ENCODE data around the gene ZNF550.

- TF ChIP-seq, protein P1, sequence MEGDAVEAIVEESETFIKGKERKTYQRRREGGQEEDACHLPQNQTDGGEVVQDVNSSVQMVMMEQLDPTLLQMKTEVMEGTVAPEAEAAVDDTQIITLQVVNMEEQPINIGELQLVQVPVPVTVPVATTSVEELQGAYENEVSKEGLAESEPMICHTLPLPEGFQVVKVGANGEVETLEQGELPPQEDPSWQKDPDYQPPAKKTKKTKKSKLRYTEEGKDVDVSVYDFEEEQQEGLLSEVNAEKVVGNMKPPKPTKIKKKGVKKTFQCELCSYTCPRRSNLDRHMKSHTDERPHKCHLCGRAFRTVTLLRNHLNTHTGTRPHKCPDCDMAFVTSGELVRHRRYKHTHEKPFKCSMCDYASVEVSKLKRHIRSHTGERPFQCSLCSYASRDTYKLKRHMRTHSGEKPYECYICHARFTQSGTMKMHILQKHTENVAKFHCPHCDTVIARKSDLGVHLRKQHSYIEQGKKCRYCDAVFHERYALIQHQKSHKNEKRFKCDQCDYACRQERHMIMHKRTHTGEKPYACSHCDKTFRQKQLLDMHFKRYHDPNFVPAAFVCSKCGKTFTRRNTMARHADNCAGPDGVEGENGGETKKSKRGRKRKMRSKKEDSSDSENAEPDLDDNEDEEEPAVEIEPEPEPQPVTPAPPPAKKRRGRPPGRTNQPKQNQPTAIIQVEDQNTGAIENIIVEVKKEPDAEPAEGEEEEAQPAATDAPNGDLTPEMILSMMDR (IDR thresholded peaks at IDR 0.05): no peak
- TF ChIP-seq POLR2A (IDR thresholded peaks at IDR 0.05): no peak
These were observed 11.0 kb upstream of the ZNF550 start for GRCh38 chr19:57570707-57571106.

Measured in Peyer's patch (tissue), 4 donors.